ENCODE data around the gene CCDC102A.

DNA sequence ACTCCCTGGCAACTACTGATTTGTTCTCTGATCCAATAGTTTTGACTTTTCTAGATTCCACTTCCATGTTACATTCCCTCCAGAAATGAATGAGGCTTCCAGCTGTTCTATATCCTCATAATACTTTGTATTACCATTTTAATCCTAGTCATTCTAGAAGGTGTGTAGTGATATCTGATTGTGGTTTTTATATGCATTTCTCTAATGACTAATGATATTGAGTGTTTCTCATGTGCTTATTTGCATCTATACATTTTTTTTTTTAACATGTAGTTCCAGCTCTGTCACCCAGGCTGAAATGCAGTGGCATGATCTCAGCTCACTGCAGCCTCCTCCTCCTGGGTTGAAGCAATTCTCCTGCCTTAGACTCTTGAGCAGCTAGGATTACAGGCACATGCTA is 13.4 kb upstream of the CCDC102A start:
- TF ChIP-seq, protein P1, sequence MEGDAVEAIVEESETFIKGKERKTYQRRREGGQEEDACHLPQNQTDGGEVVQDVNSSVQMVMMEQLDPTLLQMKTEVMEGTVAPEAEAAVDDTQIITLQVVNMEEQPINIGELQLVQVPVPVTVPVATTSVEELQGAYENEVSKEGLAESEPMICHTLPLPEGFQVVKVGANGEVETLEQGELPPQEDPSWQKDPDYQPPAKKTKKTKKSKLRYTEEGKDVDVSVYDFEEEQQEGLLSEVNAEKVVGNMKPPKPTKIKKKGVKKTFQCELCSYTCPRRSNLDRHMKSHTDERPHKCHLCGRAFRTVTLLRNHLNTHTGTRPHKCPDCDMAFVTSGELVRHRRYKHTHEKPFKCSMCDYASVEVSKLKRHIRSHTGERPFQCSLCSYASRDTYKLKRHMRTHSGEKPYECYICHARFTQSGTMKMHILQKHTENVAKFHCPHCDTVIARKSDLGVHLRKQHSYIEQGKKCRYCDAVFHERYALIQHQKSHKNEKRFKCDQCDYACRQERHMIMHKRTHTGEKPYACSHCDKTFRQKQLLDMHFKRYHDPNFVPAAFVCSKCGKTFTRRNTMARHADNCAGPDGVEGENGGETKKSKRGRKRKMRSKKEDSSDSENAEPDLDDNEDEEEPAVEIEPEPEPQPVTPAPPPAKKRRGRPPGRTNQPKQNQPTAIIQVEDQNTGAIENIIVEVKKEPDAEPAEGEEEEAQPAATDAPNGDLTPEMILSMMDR (IDR thresholded peaks at IDR 0.05): no peak
- TF ChIP-seq EP300 (IDR thresholded peaks at IDR 0.05) (no peak), POLR2AphosphoS5 (IDR thresholded peaks at IDR 0.05) (no peak)
